DMS79 (cell line): ENCODE data around the gene SMCHD1.

Experiments
- DNase-seq: peaks from one replicate; lab custom pipeline; 2025; lab: John Stamatoyannopoulos, UW

The SMCHD1 gene

GRCh38 chr18:2655178-2655953 is at the start of gene SMCHD1:
Gene SMCHD1, plus strand, starts transcription at chr18:2655726. Its CDS starts 350 bp downstream, at chr18:2656076.
- peak; percentile 39 for DNase-seq

GRCh38 chr18:2606335-2606734 is 49.2 kb upstream of the SMCHD1 start:
- no peak for DNase-seq

GRCh38 chr18:2609604-2610003 is 45.9 kb upstream of the SMCHD1 start:
- DNase-seq = no peak

- no peak for DNase-seq
Observed at GRCh38 chr18:2610549-2610948, 45.0 kb upstream of the SMCHD1 start.

GRCh38 chr18:2612996-2613395 is 42.5 kb upstream of the SMCHD1 start:
- DNase-seq = no peak

GRCh38 chr18:2617401-2617998 is 38.0 kb upstream of the SMCHD1 start:
- DNase-seq = no peak

- DNase-seq = no peak
Observed at GRCh38 chr18:2618009-2618408, 37.5 kb upstream of the SMCHD1 start.

GRCh38 chr18:2625217-2625616 is 30.3 kb upstream of the SMCHD1 start:
- no peak for DNase-seq

GRCh38 chr18:2627821-2628276 is 27.7 kb upstream of the SMCHD1 start:
- no peak for DNase-seq

GRCh38 chr18:2629003-2629402 is 26.5 kb upstream of the SMCHD1 start:
- no peak for DNase-seq

GRCh38 chr18:2635586-2635985 is 19.9 kb upstream of the SMCHD1 start:
- DNase-seq = no peak

- DNase-seq = no peak
Observed at GRCh38 chr18:2636126-2636631, 19.3 kb upstream of the SMCHD1 start.

GRCh38 chr18:2641638-2642037 is 13.9 kb upstream of the SMCHD1 start:
- DNase-seq = peak; percentile 51

GRCh38 chr18:2642771-2643170 is 12.8 kb upstream of the SMCHD1 start:
- DNase-seq = no peak

- DNase-seq = peak; percentile 21
Observed at GRCh38 chr18:2644535-2644934, 11.0 kb upstream of the SMCHD1 start.

GRCh38 chr18:2651981-2652380 is 3.5 kb upstream of the SMCHD1 start:
- no peak for DNase-seq

- no peak for DNase-seq
Observed at GRCh38 chr18:2653467-2653866, 2.1 kb upstream of the SMCHD1 start.

- no peak for DNase-seq
Observed at GRCh38 chr18:2654169-2654927, 1.2 kb upstream of the SMCHD1 start.

GRCh38 chr18:2654928-2655177 is 673 bp upstream of the SMCHD1 start:
- DNase-seq = no peak

- peak; percentile 47 for DNase-seq
Observed at GRCh38 chr18:2655954-2656236, 369 bp downstream of the SMCHD1 start.

- DNase-seq = peak; percentile 50
Observed at GRCh38 chr18:2656237-2656980, 883 bp downstream of the SMCHD1 start.

GRCh38 chr18:2656981-2657512 is 1.5 kb downstream of the SMCHD1 start:
- peak; percentile 50 for DNase-seq
